IPS-15b (cell line): ENCODE results near the gene RPTN.
A peak's percentile ranks its signal among the peaks of the same experiment; 100 is the strongest.

ENCODE experiments used
- H3K27me3 ChIP-seq: one replicate; pipeline ENCODE4 v1.6.1; 2013; ENCODE audit warnings: low read length; ENCODE audit not compliant: control insufficient read depth, insufficient read depth
- H3K36me3 ChIP-seq: one replicate; pipeline ENCODE4 v1.6.1; 2013; ENCODE audit warnings: low read length; ENCODE audit not compliant: control insufficient read depth, insufficient read depth
- H3K4me1 ChIP-seq: one replicate; pipeline ENCODE4 v1.6.1; 2013; ENCODE audit warnings: mild to moderate bottlenecking, low read length; ENCODE audit not compliant: control insufficient read depth, insufficient read depth
- H3K4me3 ChIP-seq: one replicate; pipeline ENCODE4 v1.5.1; 2013; ENCODE audit warnings: low read depth, low read length
- H3K9ac ChIP-seq: one replicate; pipeline ENCODE4 v1.6.1; 2013; ENCODE audit warnings: low read depth, mild to moderate bottlenecking, low read length
- H3K9me3 ChIP-seq: one replicate; pipeline ENCODE4 v1.6.1; 2013; ENCODE audit warnings: mild to moderate bottlenecking, low read length; ENCODE audit not compliant: control insufficient read depth, insufficient read depth

Gene RPTN

GRCh38 chr1:152125834-152126443 lies 33.1 kb downstream of the RPTN start:
- Histone ChIP-seq H3K27me3 (peaks cover 9% of the 10 kb centered on the region), H3K9me3 (no peaks in the 10 kb centered on the region), H3K4me1 (no peaks in the 10 kb centered on the region), H3K9ac (no peak overlapping the region), H3K4me3 (no peak overlapping the region), H3K36me3 (no peaks in the 10 kb centered on the region)

GRCh38 chr1:152118915-152119314 lies 40.1 kb downstream of the RPTN start:
- peaks cover 39% of the 10 kb centered on the region for H3K27me3 ChIP-seq
- no peak overlapping the region for H3K9ac ChIP-seq
- no peaks in the 10 kb centered on the region for H3K4me1 ChIP-seq
- no peak overlapping the region for H3K4me3 ChIP-seq
- no peaks in the 10 kb centered on the region for H3K36me3 ChIP-seq
- H3K9me3 ChIP-seq, result no peaks in the 10 kb centered on the region

- no peaks in the 10 kb centered on the region for H3K36me3 ChIP-seq
- no peaks in the 10 kb centered on the region for H3K9me3 ChIP-seq
- no peak within 1 kb of the TSS for H3K4me3 ChIP-seq
- H3K4me1 ChIP-seq, result no peaks in the 10 kb centered on the region
- H3K9ac ChIP-seq, result no peak within 1 kb of the TSS
- peaks cover 73% of the 10 kb centered on the region for H3K27me3 ChIP-seq
These were observed 43.7 kb downstream of the RPTN start, which contains the start of gene TCHH for GRCh38 chr1:152115344-152115743. Gene TCHH (minus strand): TSS chr1:152115444. CDS start chr1:152114080, 1,364 bp downstream.

GRCh38 chr1:152112885-152113432 lies 46.1 kb downstream of the RPTN start:
- no peaks in the 10 kb centered on the region for H3K36me3 ChIP-seq
- peak overlapping the region; percentile 48 for H3K4me3 ChIP-seq
- peaks cover 95% of the 10 kb centered on the region for H3K27me3 ChIP-seq
- H3K9ac ChIP-seq, result no peak overlapping the region
- no peaks in the 10 kb centered on the region for H3K4me1 ChIP-seq
- peaks cover 4% of the 10 kb centered on the region for H3K9me3 ChIP-seq

GRCh38 chr1:152112101-152112884 lies 46.7 kb downstream of the RPTN start:
- H3K9me3 ChIP-seq, result peaks cover 4% of the 10 kb centered on the region
- H3K36me3 ChIP-seq, result no peaks in the 10 kb centered on the region
- H3K27me3 ChIP-seq, result peaks cover 98% of the 10 kb centered on the region
- peak overlapping the region; percentile 48 for H3K4me3 ChIP-seq
- no peaks in the 10 kb centered on the region for H3K4me1 ChIP-seq
- H3K9ac ChIP-seq, result no peak overlapping the region

- Histone ChIP-seq H3K9ac (no peak overlapping the region), H3K9me3 (peaks cover 4% of the 10 kb centered on the region), H3K27me3 (peaks cover 98% of the 10 kb centered on the region), H3K36me3 (no peaks in the 10 kb centered on the region), H3K4me3 (peak overlapping the region; percentile 44), H3K4me1 (no peaks in the 10 kb centered on the region)
These were observed 47.5 kb downstream of the RPTN start for GRCh38 chr1:152111515-152111968.

- peaks cover 4% of the 10 kb centered on the region for H3K9me3 ChIP-seq
- no peak overlapping the region for H3K9ac ChIP-seq
- no peaks in the 10 kb centered on the region for H3K36me3 ChIP-seq
- no peaks in the 10 kb centered on the region for H3K4me1 ChIP-seq
- H3K4me3 ChIP-seq, result peak overlapping the region; percentile 44
- peaks cover 98% of the 10 kb centered on the region for H3K27me3 ChIP-seq
These were observed 48.0 kb downstream of the RPTN start for GRCh38 chr1:152110860-152111514.

GRCh38 chr1:152110365-152110859 lies 48.6 kb downstream of the RPTN start:
- Histone ChIP-seq H3K4me1 (no peaks in the 10 kb centered on the region), H3K9ac (no peak overlapping the region), H3K36me3 (no peaks in the 10 kb centered on the region), H3K9me3 (peaks cover 4% of the 10 kb centered on the region), H3K4me3 (peak overlapping the region; percentile 44), H3K27me3 (peaks cover 98% of the 10 kb centered on the region)

- Histone ChIP-seq H3K9me3 (peaks cover 4% of the 10 kb centered on the region), H3K36me3 (no peaks in the 10 kb centered on the region), H3K9ac (no peak overlapping the region), H3K4me3 (peak overlapping the region; percentile 44), H3K27me3 (peaks cover 98% of the 10 kb centered on the region), H3K4me1 (no peaks in the 10 kb centered on the region)
These were observed 49.1 kb downstream of the RPTN start for GRCh38 chr1:152109998-152110294.

GRCh38 chr1:152109231-152109997 lies 49.6 kb downstream of the RPTN start:
- Histone ChIP-seq H3K36me3 (no peaks in the 10 kb centered on the region), H3K4me1 (no peaks in the 10 kb centered on the region), H3K9ac (no peak overlapping the region), H3K4me3 (peak overlapping the region; percentile 44), H3K9me3 (peaks cover 4% of the 10 kb centered on the region), H3K27me3 (peaks cover 98% of the 10 kb centered on the region)

GRCh38 chr1:152108882-152109222 lies 50.2 kb downstream of the RPTN start:
- H3K27me3 ChIP-seq, result peaks cover 98% of the 10 kb centered on the region
- no peak overlapping the region for H3K9ac ChIP-seq
- no peaks in the 10 kb centered on the region for H3K4me1 ChIP-seq
- peak overlapping the region; percentile 44 for H3K4me3 ChIP-seq
- no peaks in the 10 kb centered on the region for H3K36me3 ChIP-seq
- peaks cover 4% of the 10 kb centered on the region for H3K9me3 ChIP-seq
